CD4-positive, alpha-beta T cell treated with Interferon gamma for 1 hour (primary cell): Measurements from ENCODE around the gene DLG2.

Experiments
- DNase-seq: peaks from one replicate; pipeline ENCODE4 v3.0.0-alpha.2; 2020

The DLG2 gene

GRCh38 chr11:84963240-84963639, 663.9 kb downstream of the DLG2 start:
- DNase-seq, result no peak

DNA sequence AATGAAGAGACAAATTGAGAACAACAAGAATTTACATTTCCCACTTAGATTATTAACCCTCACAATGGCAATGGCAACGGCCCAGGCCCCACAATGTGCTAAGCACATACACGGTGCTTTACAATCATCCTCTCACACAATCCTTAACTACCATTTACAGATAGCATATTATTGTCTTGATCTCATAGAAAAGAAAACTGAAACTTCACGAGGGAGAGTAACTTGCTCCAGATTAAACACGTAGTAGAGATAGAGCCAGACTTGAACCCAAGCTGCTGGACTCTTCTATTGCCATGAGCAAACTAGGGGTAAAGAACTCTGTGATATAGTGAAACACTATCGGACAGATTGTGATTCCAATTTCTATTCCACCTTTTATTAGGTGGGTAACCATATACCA, 665.1 kb downstream of the DLG2 start:
- DNase-seq, result no peak

- DNase-seq, result no peak
Measured at GRCh38 chr11:84958295-84958694, 668.8 kb downstream of the DLG2 start.

GRCh38 chr11:84950569-84951270, 676.4 kb downstream of the DLG2 start:
- no peak for DNase-seq

- no peak for DNase-seq
Measured at GRCh38 chr11:84947970-84948580, 679.1 kb downstream of the DLG2 start.

GRCh38 chr11:84947070-84947469, 680.1 kb downstream of the DLG2 start:
- no peak for DNase-seq

GRCh38 chr11:84930863-84931262, 696.3 kb downstream of the DLG2 start:
- no peak for DNase-seq

GRCh38 chr11:84929738-84930137, 697.4 kb downstream of the DLG2 start:
- no peak for DNase-seq

DNA sequence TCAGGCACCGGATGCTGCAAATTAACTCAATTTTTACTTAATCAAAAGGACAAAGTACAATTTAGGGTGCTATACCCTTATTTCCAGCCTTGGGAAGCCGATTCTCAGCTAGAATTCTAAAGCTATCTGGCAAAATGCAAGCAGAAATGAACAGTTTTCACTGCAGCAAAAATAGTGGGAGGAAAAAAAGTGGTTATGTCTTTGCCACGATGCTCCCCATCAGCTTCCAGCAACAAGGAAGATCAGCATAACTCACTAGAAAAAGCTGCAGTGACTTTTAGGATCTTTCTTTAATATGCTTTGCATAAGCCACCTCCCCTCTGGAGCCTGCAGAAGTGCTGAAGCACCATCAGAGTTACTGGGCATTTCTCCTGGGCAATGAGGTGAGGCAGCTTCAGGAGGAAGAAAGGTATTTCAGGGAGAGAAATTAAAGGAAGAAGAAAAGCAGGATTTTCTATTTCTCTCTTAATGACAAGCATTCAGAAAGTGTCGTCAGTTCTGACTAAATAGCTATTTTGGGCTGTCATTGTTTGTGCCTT, 702.9 kb downstream of the DLG2 start:
- DNase-seq, result no peak

DNA sequence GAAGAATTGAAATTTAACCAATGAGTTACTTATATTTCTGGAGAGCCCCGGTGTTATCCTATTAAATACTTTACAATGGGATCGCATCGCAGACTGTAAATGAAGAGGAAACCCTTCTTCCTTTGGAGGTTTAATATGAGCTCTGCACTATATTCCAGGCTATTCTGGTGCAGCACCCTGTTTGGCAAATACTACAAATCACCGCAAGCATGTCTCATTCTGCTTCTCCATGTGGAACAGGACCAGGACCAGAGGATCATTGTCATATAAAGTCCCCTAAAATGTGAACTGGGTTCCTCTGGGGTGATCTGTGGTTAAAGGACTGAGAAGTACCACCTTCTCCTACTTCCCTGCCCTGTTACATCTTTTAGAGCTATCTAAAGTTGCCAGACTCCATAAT, 703.7 kb downstream of the DLG2 start:
- DNase-seq, result no peak

DNA sequence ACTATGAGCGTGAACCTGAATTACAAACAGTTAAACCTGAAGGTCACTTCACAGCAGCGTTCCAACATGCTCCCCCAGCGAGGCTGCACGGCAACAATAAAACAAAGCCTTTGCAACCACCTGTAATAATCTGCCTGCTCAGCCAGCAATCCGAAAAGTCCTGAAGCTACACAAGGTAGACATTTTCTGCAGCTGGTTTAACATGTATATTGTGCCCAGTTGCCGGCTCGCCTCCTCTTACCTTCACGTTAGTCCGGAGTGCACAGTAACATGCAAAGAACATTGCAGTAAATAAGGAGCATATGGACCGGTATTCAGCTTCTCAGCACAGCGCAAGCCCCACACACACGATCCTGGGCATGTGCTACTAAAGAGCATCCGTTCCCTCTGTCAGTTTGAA, 704.3 kb downstream of the DLG2 start:
- DNase-seq, result no peak

DNA sequence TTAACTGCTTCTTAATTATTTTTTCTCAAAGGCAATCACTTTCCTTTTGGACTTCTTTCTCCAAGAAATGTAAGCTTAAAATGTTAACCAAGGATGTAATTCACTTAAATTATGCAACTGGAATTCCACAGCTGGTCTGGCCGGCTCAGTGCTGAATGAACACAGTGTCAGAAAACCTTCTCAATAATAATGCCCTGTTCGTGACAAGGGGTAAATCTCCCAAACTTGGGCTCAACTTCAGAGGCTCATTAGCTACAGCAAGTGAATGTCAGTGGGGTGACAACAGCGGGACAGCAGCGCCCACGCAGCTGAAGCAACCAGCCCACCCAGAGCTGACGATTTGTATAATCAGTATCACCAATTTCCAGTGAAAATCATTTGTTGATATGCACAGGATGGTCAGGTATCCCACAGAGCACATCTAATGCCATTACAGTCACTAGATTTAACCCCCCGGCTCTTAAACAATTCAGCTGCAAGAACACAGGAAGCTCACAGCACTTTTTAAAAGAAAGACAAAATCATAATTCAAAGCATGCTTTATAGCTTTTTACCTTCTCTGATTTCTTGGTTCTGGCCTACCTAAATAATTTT, 704.8 kb downstream of the DLG2 start:
- DNase-seq, result no peak

DNA sequence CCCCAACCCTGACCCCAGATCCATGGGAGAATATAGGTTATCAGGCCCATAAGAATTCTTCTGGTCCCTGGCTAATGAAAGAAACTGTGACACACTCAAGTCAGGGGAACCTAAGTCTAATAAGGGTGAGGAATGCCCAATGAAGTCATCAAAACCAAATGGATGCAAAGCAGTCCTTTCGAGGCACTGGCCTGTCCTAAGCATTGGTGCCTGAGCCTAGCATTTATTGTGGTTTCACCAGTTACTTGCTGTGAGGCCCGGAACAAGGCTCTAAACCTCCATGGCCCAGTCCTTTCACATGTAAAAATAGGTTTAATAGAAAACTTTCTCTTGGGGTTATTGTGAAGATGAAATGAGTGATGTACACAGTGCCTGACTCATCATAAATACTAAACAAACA, 712.6 kb downstream of the DLG2 start:
- no peak for DNase-seq

GRCh38 chr11:84909740-84910139, 717.4 kb downstream of the DLG2 start:
- no peak for DNase-seq

DNA sequence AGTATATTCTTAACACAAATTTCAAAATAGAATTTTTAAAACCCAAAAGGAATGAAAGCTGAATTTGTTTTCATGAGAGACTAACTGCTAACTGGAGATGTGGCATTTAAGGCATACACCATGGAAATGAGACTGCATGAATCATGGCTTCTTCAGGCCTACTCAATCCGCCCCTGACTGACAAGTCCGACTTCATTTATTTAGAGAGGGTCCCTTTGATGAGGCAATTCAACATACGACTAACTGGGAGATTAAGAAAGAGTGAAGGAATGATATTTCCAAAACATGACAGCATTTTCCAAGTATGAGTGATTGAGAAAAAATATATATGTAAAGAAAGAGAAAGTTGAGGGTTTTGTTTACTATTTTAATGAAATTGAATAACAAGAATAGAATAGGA, 720.1 kb downstream of the DLG2 start:
- no peak for DNase-seq

DNA sequence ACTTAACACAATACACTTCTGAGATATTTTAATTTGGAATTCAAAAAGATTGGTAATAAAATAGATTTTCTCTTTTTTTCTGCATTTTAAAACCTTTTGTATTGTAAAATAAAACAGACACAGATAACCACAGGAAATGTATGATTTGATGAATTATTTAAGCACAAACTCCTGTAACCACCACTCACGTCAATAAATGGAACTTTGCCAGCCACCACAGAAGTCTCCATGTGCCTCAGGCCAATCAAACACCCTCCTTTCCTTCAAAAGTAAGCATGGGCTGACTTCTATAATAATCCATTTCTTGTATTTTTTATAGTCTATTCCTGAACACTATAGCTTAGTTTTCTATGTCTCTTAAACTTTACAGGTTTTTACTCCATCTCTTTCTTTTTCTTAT, 721.7 kb downstream of the DLG2 start:
- no peak for DNase-seq

DNA sequence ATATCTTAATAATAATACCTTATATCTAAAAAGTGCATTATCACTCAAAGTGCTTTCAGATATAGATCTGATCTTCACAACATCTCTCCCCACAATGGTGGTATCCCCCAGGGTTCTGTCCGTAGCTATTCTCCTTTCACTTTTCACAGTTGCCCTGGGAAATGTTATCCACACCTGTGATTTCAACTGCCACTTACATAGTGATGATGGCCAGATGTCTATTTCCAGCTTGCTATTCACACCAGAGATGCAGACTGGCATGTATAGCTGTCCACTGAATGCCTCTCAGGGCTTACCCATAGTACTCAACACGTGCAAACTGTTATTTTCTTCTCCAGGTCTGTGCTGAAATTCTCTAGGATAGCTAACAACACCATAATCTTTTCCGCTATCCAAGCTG, 724.7 kb downstream of the DLG2 start:
- DNase-seq, result no peak

GRCh38 chr11:84901991-84902390, 725.2 kb downstream of the DLG2 start:
- no peak for DNase-seq

- no peak for DNase-seq
Measured at GRCh38 chr11:84899740-84900139, 727.4 kb downstream of the DLG2 start.

- no peak for DNase-seq
Measured at GRCh38 chr11:84899134-84899533, 728.0 kb downstream of the DLG2 start.

- DNase-seq, result no peak
Measured at GRCh38 chr11:84894666-84895065, 732.5 kb downstream of the DLG2 start.

GRCh38 chr11:84890676-84891075, 736.5 kb downstream of the DLG2 start:
- no peak for DNase-seq

DNA sequence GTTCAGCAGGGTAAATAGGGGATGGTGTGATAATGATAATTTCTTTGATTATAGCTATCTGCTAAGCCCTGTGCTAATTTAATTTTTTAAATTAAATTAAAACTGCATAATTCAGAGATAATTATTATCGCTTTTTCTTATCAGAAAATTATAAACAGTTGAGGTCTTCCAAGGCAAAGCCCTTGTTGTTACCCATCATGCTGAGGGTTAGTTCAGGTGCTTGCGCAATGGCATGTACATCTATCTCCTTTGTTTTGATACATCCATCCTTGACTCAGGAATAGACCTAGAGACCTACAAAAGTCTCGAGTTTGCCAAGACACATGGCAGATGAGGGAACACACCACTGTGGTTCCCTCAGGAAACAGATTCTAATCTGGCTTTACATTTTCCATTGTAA, 737.6 kb downstream of the DLG2 start:
- DNase-seq, result no peak

DNA sequence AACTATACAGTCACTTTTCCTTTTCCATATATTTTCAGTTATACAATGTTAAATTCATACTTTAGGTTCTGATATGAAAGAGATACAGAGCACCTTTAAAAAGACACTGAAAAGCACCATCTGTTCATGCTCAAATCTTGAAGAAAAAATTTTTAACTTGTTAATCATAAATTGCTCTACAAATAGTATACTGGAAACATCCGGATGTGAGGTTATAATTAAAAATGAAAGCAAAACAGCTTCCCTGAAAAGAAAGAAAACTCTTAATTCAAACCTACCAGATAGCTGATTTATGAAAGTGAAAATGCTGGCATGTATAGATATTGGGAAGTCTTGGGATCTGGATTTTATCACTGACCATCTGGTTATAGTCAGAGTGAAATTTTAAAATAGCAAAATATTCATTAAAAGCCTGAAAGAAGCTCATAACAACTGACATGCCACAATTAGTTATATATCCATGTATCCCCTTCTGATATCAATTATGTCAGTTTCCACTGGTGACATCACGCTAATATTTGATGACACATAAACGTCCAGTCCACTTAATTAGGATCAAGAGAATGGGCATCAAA, 740.0 kb downstream of the DLG2 start:
- DNase-seq, result no peak
